Keratinocyte (primary cell): ENCODE data around the gene ERC2.

Experiments
- EZH2 ChIP-seq: IDR thresholded peaks from one replicate; pipeline ENCODE4 v1.6.1; 2012; ENCODE audit warnings: inconsistent platforms, mild to moderate bottlenecking, low read length, moderate library complexity
- TF ChIP-seq, protein P1 (sequence below), 3 experiments: IDR thresholded peaks in 1 of 3; conservative IDR thresholded peaks in 1 of 3; optimal IDR thresholded peaks in 1 of 3; 2 replicates in 2 of 3; 3 replicates in 1 of 3; pipeline versions ENCODE3 to v1.5.1; 2011; ENCODE audit warnings: low read length in 3 of 3, mild to moderate bottlenecking in 3 of 3, moderate library complexity in 2 of 3, control low read depth in 1 of 3, inconsistent platforms in 1 of 3; ENCODE audit not compliant: insufficient read depth in 2 of 3; ENCODE audit errors: extremely low read depth in 1 of 3

GRCh38 chr3:55816794-55817576, 651.3 kb downstream of the ERC2 start:
- TF ChIP-seq, protein P1, sequence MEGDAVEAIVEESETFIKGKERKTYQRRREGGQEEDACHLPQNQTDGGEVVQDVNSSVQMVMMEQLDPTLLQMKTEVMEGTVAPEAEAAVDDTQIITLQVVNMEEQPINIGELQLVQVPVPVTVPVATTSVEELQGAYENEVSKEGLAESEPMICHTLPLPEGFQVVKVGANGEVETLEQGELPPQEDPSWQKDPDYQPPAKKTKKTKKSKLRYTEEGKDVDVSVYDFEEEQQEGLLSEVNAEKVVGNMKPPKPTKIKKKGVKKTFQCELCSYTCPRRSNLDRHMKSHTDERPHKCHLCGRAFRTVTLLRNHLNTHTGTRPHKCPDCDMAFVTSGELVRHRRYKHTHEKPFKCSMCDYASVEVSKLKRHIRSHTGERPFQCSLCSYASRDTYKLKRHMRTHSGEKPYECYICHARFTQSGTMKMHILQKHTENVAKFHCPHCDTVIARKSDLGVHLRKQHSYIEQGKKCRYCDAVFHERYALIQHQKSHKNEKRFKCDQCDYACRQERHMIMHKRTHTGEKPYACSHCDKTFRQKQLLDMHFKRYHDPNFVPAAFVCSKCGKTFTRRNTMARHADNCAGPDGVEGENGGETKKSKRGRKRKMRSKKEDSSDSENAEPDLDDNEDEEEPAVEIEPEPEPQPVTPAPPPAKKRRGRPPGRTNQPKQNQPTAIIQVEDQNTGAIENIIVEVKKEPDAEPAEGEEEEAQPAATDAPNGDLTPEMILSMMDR (optimal IDR thresholded peaks at IDR 0.05 in 1 of 3, IDR thresholded peaks at IDR 0.05 in 1 of 3, conservative IDR thresholded peaks at IDR 0.05 in 1 of 3; ENCODE audit: extremely low read depth in 1 of 3, insufficient read depth in 2 of 3, low read length in 3 of 3): no peak
- TF ChIP-seq EZH2: no peak
